GM23248 (cell line): ENCODE results near the gene PHB1.

Experiments
- EZH2 ChIP-seq: fragments of 200-600 bp; sonication (generic); IDR thresholded peaks from 2 replicates; pipeline ENCODE4 v1.6.1; 2018; ENCODE audit warnings: antibody characterized with exemption, mild to moderate bottlenecking; ENCODE audit not compliant: insufficient read depth, poor library complexity, severe bottlenecking
- EZH2phosphoT487 ChIP-seq: fragments of 200-600 bp; sonication (generic); IDR thresholded peaks from 2 replicates; pipeline ENCODE4 v1.6.1; 2018; ENCODE audit warnings: antibody characterized with exemption, moderate library complexity, mild to moderate bottlenecking, low read depth; ENCODE audit not compliant: insufficient read depth

GRCh38 chr17:49361129-49361901 is 53.4 kb downstream of the PHB1 start:
- TF ChIP-seq EZH2phosphoT487, result no peak
- TF ChIP-seq EZH2, result no peak
